ENCODE measurements around the gene ROBO2. TPM values are rescaled to one million over a fixed set of nuclear protein-coding genes. Genes with fewer than 3 reads are reported as not detected.

The ROBO2 gene
- total RNA-seq, 1 donor from 2014 or later = 0.35 TPM

- no peak for DNase-seq (ENCODE audit: extremely low read depth, low read depth, low spot score)
Measured at GRCh38 chr3:77096966-77097890, 57.3 kb downstream of the ROBO2 start.

DNA sequence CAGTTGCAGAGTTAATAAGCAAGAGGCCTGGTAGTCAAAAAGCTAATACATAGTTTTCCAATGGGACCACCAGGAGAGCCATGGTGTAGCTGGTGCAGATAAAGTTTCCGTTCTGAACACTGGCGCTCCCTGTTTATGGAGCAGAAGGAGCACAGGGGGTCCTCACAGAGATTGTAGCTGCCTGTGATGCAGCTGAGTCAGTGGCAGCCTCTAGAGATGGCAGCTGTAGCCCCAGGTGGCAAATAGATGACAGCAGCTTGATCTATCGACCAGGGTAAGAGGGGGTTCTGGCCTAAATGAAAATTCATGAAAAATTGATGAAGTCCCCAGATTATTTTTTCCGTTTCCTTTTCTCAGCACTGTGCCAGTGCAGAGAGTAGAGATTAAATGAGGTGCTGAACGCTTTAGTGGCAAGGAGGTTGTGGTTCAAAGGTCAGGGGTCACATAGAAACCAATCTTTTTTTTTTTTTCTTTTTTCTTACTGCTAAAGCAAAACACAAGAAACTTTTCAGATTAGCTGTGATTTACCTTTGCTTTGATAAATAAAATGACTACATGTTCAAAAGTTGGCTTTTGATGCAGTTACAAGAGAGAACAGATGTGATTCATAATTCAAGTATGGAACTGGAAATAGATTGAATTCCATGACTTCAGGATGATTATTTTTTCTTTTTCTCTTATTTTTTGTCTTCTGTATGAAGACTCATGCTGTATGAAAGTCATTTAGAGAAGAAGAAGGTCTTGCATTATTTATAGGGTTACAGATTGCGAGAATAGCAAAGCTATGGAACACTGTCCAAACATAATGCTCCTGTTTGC lies 63.3 kb downstream of the ROBO2 start:
- DNase-seq (ENCODE audit: extremely low read depth, low read depth, low spot score) = no peak

DNA sequence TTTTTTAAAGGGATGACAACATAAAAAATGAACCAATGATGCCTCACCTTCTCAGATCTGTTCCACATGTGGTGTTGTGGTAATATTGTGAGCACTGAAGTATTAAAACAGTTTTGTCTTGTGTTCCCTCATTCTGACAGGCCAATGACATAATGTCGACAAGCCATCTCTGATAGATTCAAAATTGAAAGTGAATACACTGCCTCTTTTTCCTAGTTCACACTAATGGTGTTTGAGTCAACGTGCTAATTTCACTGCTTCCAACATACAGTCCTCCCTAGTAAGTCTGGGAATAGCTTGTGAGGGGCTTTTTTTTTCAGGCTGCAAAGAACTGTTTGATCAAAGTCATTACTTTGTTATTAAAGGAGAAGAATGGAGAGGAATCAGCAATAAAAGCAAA lies 82.8 kb downstream of the ROBO2 start:
- DNase-seq (ENCODE audit: extremely low read depth, low read depth, low spot score) = no peak

GRCh38 chr3:77125966-77126365 lies 86.1 kb downstream of the ROBO2 start:
- no peak for DNase-seq (ENCODE audit: extremely low read depth, low read depth, low spot score)

DNA sequence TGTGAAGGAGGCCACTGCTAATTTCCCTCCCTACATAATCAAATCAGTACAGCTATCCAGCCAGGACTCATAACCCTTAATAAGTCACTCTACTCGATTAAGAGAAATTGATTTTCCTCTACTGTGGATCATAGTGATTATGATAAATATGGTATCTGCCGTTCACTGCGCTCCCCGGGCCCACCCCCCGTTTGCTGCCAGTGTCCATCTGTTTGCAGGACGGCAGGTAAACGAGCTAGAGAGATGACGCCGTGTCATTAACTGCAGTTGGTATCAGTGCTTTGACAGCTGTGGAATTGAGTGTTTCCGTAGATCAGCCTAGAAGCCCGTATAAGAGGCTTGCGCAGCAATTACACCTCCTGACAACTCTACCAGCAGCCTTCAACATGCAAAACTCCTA lies 94.9 kb downstream of the ROBO2 start:
- no peak for DNase-seq (ENCODE audit: extremely low read depth, low read depth, low spot score)

DNA sequence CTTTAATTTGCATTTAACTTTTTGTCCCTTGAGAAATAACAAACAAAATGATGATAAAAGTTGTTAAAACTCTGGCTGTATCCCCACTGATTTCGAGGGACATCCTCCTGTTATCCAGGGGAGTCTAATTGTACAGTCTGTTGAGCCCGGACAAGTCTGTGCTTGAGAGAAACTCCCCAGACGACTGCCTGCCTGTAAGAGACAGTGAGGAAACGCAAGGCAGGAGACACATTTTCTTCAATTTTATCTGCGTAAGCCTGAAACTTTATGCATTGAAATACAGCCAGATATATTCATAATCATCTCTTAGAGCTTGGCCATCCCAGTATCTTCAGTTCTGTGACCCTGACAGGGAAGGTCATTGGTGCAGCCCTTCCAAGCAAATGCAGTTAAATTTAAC lies 97.7 kb downstream of the ROBO2 start:
- no peak for DNase-seq (ENCODE audit: extremely low read depth, low read depth, low spot score)

- DNase-seq (ENCODE audit: extremely low read depth, low read depth, low spot score) = no peak
Measured at GRCh38 chr3:77139624-77140023, 99.7 kb downstream of the ROBO2 start.

- DNase-seq (ENCODE audit: extremely low read depth, low read depth, low spot score) = no peak
Measured at GRCh38 chr3:77141423-77141822, 101.5 kb downstream of the ROBO2 start.

GRCh38 chr3:77142578-77142977 lies 102.7 kb downstream of the ROBO2 start:
- no peak for DNase-seq (ENCODE audit: extremely low read depth, low read depth, low spot score)

GRCh38 chr3:77146004-77146403 lies 106.1 kb downstream of the ROBO2 start:
- DNase-seq (ENCODE audit: extremely low read depth, low read depth, low spot score) = no peak

DNA sequence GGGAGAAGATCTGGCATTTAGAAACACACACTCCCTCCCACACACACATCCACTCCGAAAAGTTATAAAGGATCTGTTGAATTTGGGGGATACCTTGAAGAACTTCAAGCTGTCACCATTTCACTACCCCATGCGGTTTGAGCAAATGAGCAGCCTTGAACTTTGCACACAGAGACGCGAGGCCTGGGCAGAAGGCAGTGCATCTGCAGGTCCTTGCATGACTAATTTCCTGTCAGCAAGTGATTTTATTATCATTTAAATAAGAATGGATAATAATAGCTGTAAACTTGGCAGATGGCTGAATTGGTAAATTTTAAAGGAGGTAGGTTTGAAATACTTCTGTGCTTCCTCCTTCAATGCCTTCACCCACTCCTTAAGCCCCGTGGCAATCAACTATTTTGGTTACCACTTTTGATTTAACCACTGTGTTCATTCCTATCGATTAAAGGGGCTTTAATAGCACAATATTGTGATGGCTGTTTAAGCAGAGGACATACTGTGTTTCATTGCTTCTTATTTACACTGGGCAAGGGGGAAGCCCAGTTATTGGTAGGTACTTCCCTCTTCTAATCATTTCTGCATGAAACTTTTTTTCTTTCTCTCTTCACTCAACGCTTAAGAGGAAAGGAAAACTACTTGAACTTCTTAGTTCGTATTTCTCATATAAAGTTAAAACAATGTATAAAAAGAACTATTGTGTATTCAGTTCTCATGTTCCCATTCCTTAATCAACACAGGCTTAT lies 108.1 kb downstream of the ROBO2 start:
- no peak for DNase-seq (ENCODE audit: extremely low read depth, low read depth, low spot score)

DNA sequence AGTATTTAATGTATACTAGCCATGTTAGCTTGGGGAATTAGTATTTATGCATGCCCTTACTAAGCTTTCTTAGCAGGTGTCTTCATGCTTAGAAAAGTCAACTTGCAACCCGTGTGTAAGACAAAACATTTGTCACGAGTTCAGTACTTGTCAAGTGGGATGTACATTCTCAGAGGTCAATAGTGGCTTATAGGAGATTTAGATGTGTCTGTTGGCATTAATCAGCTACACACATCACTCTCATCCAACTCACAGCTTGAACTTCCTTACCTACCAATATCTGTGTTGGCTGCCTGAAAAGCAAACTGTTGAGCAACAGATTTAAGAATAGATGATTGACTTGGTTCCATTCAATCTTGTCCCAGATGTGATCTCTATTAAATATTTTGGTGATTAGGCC lies 109.5 kb downstream of the ROBO2 start:
- no peak for DNase-seq (ENCODE audit: extremely low read depth, low read depth, low spot score)

- no peak for DNase-seq (ENCODE audit: extremely low read depth, low read depth, low spot score)
Measured at GRCh38 chr3:77150028-77150427, 110.1 kb downstream of the ROBO2 start.

DNA sequence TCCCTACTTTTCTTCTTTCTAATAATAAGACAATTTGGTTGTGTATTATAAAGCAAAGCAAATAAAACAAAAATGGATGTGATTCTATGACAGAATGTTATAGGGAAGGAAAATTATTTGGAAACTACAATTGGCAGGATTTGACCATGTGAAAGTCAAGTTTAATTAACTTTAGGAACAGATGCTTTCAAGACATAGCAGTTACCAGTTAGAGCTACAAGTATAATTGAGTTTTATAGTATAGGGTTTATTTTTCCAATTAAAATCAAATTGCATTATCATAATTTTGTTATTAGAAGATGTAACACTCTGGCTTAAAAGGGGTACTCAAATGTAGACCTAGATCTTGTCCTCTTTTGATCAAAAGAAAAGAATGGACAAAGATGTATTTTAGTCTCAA lies 110.9 kb downstream of the ROBO2 start:
- DNase-seq (ENCODE audit: extremely low read depth, low read depth, low spot score) = no peak

- no peak for DNase-seq (ENCODE audit: extremely low read depth, low read depth, low spot score)
Measured at GRCh38 chr3:77158730-77159581, 119.1 kb downstream of the ROBO2 start.

GRCh38 chr3:77160931-77161497 lies 121.1 kb downstream of the ROBO2 start:
- DNase-seq (ENCODE audit: extremely low read depth, low read depth, low spot score) = no peak

DNA sequence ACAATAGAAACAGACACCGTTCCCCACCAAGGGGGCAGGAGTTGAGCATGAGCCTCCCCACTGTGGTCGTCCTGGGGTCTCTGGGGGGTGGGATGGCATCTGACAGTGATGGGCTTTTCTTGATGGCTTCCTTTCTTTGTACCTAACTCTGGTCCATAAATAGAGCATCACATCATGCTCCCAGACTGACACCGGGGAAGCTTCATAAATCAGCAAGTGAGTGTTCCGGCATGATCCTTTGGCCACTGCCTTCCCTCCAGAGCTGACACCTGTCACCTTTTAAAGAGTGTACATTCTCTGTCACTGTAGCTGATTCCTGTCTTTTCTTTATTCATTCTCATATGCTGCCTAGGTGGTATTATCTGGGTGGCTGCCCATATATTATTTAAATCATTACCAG lies 129.9 kb downstream of the ROBO2 start:
- DNase-seq (ENCODE audit: extremely low read depth, low read depth, low spot score) = no peak

DNA sequence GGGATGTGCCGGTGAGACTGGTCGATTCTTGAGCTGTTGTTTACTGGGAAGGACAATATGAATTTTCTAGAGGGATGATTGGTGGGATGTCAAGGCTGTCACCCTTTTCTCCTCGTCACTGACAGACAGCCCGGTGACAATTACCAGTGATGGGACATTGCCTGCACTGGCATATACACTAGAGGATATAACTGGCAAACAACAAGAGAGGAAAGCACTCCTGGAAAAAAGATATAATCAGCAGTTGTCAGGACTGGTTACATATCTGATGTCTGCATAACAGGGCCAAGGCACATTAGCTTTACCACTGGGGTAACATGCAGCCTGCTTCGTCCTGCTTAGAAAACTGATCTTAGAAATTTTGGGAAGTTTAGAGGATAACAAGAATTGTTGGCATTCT lies 131.1 kb downstream of the ROBO2 start:
- no peak for DNase-seq (ENCODE audit: extremely low read depth, low read depth, low spot score)

DNA sequence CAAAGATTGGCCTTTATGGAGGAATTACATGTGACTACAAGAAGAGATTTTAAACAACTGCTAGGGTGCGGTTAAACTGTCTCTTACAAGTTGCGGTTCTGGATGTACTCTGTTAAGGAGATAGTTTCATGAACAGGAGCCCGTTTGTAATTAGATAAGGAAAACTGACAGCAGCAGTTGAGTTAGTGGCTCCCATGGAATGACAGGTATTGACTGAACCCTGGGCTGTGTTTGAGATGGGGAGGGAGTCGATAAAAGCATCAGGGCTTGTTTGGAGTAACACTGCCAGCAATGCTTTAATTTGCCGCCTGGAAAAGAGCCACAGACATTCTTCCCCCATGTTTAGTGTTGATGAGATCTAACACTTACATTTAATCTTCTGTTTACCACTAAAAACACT lies 139.9 kb downstream of the ROBO2 start:
- no peak for DNase-seq (ENCODE audit: extremely low read depth, low read depth, low spot score)

GRCh38 chr3:77182341-77182740 lies 142.4 kb downstream of the ROBO2 start:
- DNase-seq (ENCODE audit: extremely low read depth, low read depth, low spot score) = no peak

Measured in glomerular endothelial cell (primary cell).